Subcutaneous abdominal adipose tissue (tissue), 5 donors: Measurements from ENCODE around the gene FBN1.

Source experiments
- H3K27ac ChIP-seq: one replicate; pipeline ENCODE4 v1.7.0; 2013; ENCODE audit warnings: low read depth, mild to moderate bottlenecking, inconsistent platforms, low read length, moderate library complexity
- H3K27me3 ChIP-seq, 5 donors: one replicate each; pipeline ENCODE4 v1.7.0; 2013; ENCODE audit warnings: low read length in 5 of 5, inconsistent platforms in 1 of 5; ENCODE audit not compliant: control insufficient read depth in 5 of 5, insufficient read depth in 4 of 5
- H3K36me3 ChIP-seq, 5 donors: one replicate each; pipeline ENCODE4 v1.7.0; 2013; ENCODE audit warnings: low read length in 5 of 5; ENCODE audit not compliant: control insufficient read depth in 5 of 5, insufficient read depth in 5 of 5
- H3K4me1 ChIP-seq, 5 donors: one replicate each; pipeline ENCODE4 v1.7.0; 2013; ENCODE audit warnings: low read length in 5 of 5, mild to moderate bottlenecking in 3 of 5, moderate library complexity in 1 of 5; ENCODE audit not compliant: control insufficient read depth in 5 of 5, insufficient read depth in 5 of 5
- H3K4me3 ChIP-seq, 5 donors: one replicate each; pipeline ENCODE4 v1.7.0; 2013; ENCODE audit warnings: low read length in 5 of 5, low read depth in 1 of 5
- H3K9ac ChIP-seq, 5 donors: one replicate each; pipeline ENCODE4 v1.7.0; 2013; ENCODE audit warnings: low read length in 5 of 5, mild to moderate bottlenecking in 4 of 5, moderate library complexity in 3 of 5
- H3K9me3 ChIP-seq, 5 donors: one replicate each; pipeline ENCODE4 v1.7.0; 2013; ENCODE audit warnings: low read length in 5 of 5; ENCODE audit not compliant: control insufficient read depth in 5 of 5
- donor health status: healthy.
- donor health status: healthy.
- donor health status: healthy.
- donor health status: healthy.
- donor health status: healthy.

The FBN1 gene

DNA sequence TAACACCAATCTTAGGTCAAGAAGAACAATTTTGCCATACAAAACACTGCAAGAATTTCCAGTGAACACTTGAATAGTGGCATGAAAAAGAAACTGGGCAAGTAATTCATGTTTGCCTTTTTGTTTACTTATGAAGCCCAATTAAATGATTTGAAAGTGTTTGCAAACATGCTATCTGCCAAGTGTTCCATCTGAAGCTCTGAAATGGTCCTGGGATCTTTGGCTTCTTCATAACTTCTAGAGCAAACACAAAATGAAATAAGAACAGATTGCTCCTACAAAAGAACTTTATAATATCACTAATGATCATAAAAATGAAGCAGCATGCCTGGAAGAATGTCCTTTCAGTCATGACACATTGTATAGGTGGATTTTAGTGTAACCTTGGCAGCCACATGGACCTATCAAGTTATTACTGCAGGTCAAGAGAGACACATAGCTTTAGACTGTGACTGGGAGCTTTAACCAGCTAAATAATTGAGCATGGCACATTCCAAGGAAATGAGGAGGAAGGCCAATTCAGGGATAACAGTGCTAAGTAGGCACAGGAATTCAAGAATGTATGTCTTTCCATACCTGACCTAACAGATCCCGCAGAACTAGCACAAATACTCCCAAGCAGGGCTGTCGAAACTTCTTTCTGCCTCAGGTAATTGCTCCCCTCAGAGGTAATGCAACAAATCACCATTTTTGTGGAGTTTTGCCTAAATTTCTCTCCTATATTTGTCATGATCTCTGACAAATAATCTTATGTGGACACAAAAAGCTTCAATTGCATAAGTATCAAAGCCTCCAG, 169.7 kb downstream of the FBN1 start:
- peaks cover 0 to 7% (median 0%) of the 10 kb centered on the region in 5 donors for H3K4me1 ChIP-seq
- no peaks in the 10 kb centered on the region for H3K27me3 ChIP-seq
- H3K4me3 ChIP-seq: no peak overlapping the region
- peaks cover 21 to 73% (median 64%) of the 10 kb centered on the region in 5 donors for H3K36me3 ChIP-seq
- H3K9ac ChIP-seq: no peak overlapping the region
- no peaks in the 10 kb centered on the region for H3K9me3 ChIP-seq
- H3K27ac ChIP-seq: no peak overlapping the region

- Histone ChIP-seq H3K4me1 (peaks cover 0 to 14% (median 12%) of the 10 kb centered on the region in 5 donors), H3K9ac (no peak overlapping the region), H3K36me3 (peaks cover 22 to 69% (median 51%) of the 10 kb centered on the region in 5 donors), H3K27me3 (no peaks in the 10 kb centered on the region), H3K27ac (no peak overlapping the region), H3K9me3 (no peaks in the 10 kb centered on the region), H3K4me3 (no peak overlapping the region)
These were observed 171.8 kb downstream of the FBN1 start for GRCh38 chr15:48473667-48474066.

GRCh38 chr15:48472756-48473155, 172.8 kb downstream of the FBN1 start:
- Histone ChIP-seq H3K4me3 (no peak overlapping the region), H3K36me3 (peaks cover 29 to 70% (median 50%) of the 10 kb centered on the region in 5 donors), H3K4me1 (peaks cover 0 to 12% (median 11%) of the 10 kb centered on the region in 5 donors), H3K9ac (no peak overlapping the region), H3K27ac (no peak overlapping the region), H3K9me3 (no peaks in the 10 kb centered on the region), H3K27me3 (no peaks in the 10 kb centered on the region)

DNA sequence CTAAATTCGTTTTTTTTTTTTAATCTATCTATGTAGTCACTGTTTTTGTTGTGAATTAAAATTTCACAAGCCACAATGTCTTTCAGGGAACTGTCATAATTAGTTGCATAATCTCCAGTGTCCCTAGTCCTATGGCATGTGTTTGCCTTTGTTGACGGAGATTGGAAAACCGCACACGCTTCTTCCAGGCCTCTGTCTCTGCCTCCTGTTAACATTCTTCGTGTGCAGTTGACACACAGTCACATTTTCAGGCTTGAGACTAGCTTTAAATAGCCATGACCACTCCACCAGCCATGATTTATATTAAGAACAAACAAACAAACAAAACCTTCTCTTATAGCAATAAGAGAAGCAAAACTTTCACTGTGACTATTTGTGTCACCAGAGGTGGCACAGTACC, 174.4 kb downstream of the FBN1 start:
- Histone ChIP-seq H3K36me3 (peaks cover 39 to 79% (median 56%) of the 10 kb centered on the region in 5 donors), H3K27ac (no peak overlapping the region), H3K9ac (no peak overlapping the region), H3K4me1 (peaks cover 0 to 21% (median 12%) of the 10 kb centered on the region in 5 donors), H3K4me3 (no peak overlapping the region), H3K9me3 (no peaks in the 10 kb centered on the region), H3K27me3 (no peaks in the 10 kb centered on the region)

DNA sequence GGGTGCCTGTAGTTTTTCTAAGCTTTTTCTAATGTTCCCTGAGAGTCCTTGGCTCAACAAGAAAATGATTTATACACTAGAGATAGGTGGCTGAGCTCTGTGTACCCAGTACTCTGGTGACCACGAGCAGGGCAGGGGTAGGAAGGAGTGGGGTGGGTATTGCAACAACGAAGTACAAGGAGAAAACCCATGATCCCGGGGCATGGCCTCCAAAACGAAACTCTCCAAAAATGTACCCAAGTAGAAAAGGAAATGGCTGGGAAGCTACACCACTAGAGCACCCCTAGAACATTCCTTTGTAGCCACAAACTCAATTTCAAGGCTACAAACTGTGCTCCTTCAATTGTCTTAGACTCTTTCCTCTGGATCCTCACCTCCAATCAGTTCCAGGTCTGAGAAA, 175.4 kb downstream of the FBN1 start:
- Histone ChIP-seq H3K9me3 (no peaks in the 10 kb centered on the region), H3K9ac (no peak overlapping the region), H3K36me3 (peaks cover 44 to 87% (median 56%) of the 10 kb centered on the region in 5 donors), H3K4me1 (peaks cover 0 to 27% (median 14%) of the 10 kb centered on the region in 5 donors), H3K4me3 (no peak overlapping the region), H3K27me3 (no peaks in the 10 kb centered on the region), H3K27ac (peak overlapping the region; percentile 82)

DNA sequence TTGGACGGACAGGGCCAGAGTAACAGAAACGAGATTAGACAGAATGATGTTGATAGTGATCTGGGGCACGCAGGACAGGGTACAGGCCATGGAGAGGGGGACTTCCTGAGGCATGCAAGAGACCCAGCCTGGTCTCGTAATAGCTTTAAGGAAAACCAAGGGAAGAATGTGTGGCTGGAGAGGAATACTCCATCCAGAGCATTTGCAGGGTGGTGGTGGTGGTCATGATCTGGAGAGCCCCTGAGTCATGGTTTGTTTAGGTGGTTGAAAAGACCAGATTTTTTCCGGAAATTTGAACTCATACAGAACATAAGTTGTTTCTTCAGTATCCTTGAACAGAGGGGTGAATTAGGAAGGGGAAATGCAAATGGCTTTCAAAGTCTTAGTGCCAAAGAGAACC, 175.8 kb downstream of the FBN1 start:
- Histone ChIP-seq H3K27ac (peak overlapping the region; percentile 82), H3K27me3 (no peaks in the 10 kb centered on the region), H3K9ac (peak overlapping the region in 1 of 5 donors; percentile 16), H3K4me1 (peaks cover 0 to 27% (median 14%) of the 10 kb centered on the region in 5 donors), H3K9me3 (no peaks in the 10 kb centered on the region), H3K36me3 (peaks cover 48 to 91% (median 60%) of the 10 kb centered on the region in 5 donors), H3K4me3 (peak overlapping the region in 1 of 5 donors; percentile 36)

DNA sequence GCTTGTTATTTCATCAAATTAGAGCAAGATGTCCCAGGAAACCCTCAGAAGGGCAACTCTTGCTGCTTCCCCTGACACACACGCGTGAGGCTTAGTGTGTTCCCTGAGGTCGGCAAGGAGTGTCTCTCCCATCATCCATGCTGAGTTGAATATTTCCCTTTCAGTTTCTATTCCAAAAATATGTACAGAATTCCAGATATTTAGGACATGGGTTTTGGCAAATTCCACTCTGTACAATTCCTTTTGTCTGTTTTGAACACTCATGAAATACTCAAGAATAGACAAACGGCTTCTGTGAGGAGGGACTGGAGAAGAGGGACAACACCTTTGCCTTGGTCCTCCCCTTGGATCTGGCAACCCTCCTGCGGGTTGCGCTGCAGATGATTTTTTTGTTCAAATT, 176.2 kb downstream of the FBN1 start:
- peaks cover 0 to 27% (median 14%) of the 10 kb centered on the region in 5 donors for H3K4me1 ChIP-seq
- H3K36me3 ChIP-seq: peaks cover 51 to 92% (median 61%) of the 10 kb centered on the region in 5 donors
- H3K4me3 ChIP-seq: peak overlapping the region in 1 of 5 donors; percentile 36
- H3K9ac ChIP-seq: peak overlapping the region in 1 of 5 donors; percentile 16
- no peaks in the 10 kb centered on the region for H3K27me3 ChIP-seq
- peak overlapping the region; percentile 82 for H3K27ac ChIP-seq
- no peaks in the 10 kb centered on the region for H3K9me3 ChIP-seq

- H3K36me3 ChIP-seq: peaks cover 55 to 92% (median 64%) of the 10 kb centered on the region in 5 donors
- H3K9ac ChIP-seq: no peak overlapping the region
- H3K27me3 ChIP-seq: no peaks in the 10 kb centered on the region
- no peak overlapping the region for H3K4me3 ChIP-seq
- no peaks in the 10 kb centered on the region for H3K9me3 ChIP-seq
- peak overlapping the region; percentile 5 for H3K27ac ChIP-seq
- H3K4me1 ChIP-seq: peaks cover 0 to 27% (median 14%) of the 10 kb centered on the region in 5 donors
These were observed 177.7 kb downstream of the FBN1 start for GRCh38 chr15:48467801-48468200.

- Histone ChIP-seq H3K4me1 (peaks cover 0 to 27% (median 14%) of the 10 kb centered on the region in 5 donors), H3K27ac (peak overlapping the region; percentile 67), H3K4me3 (no peak overlapping the region), H3K27me3 (no peaks in the 10 kb centered on the region), H3K36me3 (peaks cover 58 to 87% (median 64%) of the 10 kb centered on the region in 5 donors), H3K9me3 (no peaks in the 10 kb centered on the region), H3K9ac (no peak overlapping the region)
These were observed 178.7 kb downstream of the FBN1 start for GRCh38 chr15:48466820-48467219.

- H3K27ac ChIP-seq: peak overlapping the region; percentile 67
- H3K36me3 ChIP-seq: peaks cover 56 to 81% (median 58%) of the 10 kb centered on the region in 5 donors
- no peaks in the 10 kb centered on the region for H3K9me3 ChIP-seq
- H3K27me3 ChIP-seq: no peaks in the 10 kb centered on the region
- H3K4me1 ChIP-seq: peaks cover 0 to 27% (median 14%) of the 10 kb centered on the region in 5 donors
- peak overlapping the region in 1 of 5 donors; percentile 28 for H3K9ac ChIP-seq
- H3K4me3 ChIP-seq: no peak overlapping the region
These were observed 179.4 kb downstream of the FBN1 start for GRCh38 chr15:48466079-48466478.
